ENCODE results near the gene ETDA.
A peak's percentile ranks its signal among the peaks of the same experiment; 100 is the strongest.
"Not testable (repeated sequence)": the region's sequence is repeated elsewhere in the genome, so short reads cannot be mapped to it uniquely, and the experiment has no call there.

The ETDA gene

DNA sequence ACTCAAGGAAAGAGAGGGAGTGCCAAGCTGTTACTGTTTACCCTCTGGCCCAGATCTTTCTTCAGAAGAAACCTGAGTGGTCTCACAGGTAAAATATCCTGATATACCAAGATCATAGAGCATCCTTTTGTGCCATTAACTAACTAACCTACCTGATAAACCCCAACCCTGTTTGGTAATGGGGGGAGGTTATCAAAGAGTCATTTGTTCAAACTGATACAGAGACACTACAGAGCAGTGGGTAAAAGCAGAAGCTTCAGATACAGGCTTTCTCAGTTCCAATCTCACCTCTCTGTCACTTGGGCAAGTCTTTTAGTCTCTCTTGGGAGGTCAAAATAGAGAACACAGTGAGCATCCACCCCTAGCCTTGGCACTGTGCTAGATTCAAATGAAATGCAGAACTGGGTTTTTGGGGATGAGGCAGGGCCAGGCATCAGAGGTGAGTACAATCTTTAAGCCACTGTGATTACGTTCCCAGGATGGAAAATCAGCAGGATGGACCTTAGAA is at the start of gene ETDA:
Gene ETDA, plus strand, starts transcription at position 51 of the 508 bp plus-strand sequence. CDS start 1,216 bp downstream, outside the sequence.
- DNase-seq (ENCODE audit: low read depth, low spot score); H3K27ac ChIP-seq: not testable (repeated sequence)

DNA sequence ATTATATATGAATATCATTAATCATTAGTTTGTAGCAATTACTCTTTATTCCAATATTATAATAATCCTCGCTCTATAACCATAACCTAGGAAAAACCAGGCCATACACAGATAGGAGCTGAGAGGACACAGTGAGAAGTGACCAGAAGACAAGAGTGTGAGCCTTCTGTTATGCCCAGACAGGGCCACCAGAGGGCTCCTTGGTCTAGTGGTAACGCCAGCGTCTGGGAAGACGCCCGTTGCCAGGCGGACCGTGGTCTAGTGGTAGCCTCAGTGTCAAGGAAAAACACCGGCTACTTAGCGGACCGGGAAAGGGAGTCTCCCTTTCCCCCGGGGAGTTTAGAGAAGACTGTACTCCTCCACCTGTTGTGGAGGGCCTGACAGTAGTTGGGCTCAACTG is 45.4 kb upstream of the ETDA start:
- DNase-seq (ENCODE audit: low read depth, low spot score); H3K27ac ChIP-seq: not testable (repeated sequence)

DNA sequence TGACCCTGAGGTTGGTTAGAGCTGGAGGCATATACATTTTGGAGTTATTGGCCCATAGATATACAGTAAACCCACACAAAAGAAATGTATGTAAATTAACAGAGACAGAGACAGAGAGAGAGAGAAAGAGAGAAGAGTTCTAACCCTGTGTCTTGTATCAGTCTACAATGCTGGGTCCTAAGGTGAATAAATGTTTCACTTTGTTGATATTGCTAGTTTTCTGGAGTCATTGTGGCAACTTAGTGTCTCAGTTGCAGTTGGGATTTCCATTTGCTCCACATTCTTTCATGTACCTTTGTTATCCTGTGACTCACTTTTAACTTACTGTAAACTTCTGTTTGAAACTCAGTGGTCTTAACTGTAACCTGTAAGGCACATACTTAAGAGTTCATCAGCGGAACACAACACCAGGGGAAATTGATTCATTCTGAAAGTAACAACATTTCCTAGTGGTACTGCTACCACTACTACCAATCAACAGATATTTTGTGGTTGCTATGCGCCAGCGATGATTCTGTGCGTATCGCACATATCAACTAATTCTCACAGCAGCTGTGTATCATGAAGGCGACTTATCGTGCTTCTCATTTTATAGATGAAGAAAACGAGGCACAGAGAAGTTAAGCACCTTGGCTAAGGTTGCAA is 38.5 kb upstream of the ETDA start:
- no peak for DNase-seq (ENCODE audit: low read depth, low spot score)
- H3K27ac ChIP-seq, result no peak overlapping the region

DNA sequence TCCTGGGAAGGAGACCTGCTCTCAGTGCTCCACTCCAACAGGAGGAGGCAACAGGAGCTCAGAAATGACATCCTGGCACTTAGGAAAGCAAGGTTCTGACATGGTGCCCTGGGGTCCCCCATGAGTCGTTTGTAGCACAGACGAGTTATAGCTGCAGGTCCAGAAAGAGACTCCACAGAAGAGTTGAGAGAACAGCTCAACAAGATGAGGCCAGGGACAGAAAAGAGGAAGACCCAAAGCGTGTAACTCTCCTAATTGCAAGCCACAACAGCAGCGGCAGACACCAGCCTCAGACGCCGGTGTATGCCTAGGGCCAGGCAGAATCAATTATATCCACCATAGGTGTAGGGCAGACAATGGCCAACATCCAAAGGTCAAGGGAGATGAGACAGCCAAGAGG is 5.9 kb upstream of the ETDA start:
- not testable (repeated sequence) for DNase-seq (ENCODE audit: low read depth, low spot score); H3K27ac ChIP-seq

DNA sequence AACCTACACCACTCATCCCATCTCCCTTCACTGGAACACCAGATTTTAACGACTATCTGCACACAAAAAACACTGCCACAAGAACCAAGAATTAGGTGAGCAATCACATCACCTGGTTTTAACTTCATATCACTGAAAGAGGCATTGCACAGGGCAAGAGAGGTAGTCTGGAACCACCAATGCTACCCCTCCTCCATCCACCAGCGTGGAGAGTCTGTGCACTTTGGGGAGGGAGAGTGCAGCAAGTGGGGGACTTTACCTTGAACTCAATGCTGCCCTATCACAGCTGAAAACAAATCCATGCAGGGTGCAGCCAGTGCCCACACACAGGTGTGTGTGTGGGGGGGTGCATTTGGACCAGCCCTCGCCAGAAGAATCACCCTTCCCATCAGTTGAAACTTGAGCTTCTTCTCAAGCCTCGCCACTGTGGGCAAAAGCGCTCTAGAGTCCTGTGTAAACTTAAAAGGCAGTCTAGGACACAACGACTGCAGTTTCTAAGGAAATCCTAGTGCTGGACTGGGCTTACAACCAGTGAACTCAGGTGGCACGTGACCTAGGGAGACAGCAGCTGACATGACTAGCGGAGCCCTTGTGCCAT is 4.3 kb downstream of the ETDA start:
- not testable (repeated sequence) for H3K27ac ChIP-seq; DNase-seq (ENCODE audit: low read depth, low spot score)

DNA sequence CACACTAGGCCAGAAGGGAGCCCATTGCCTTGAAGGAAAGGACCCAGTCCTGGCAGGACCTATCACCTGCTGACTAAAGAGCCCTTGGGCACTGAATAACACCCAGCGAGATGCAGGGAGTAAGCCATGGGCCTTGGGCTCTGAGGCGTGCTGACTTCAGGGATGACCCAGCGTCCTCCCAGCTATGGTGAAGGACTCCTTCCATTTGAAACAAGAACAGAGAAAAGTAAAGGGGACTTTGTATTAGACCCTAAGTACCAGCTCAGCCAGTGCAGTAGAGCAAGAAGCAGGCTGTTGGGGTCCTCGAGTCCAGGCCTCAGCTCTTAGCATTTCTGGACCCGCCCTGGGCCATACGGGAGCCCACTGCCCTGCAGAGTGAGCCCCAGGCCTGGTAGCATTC is 5.1 kb downstream of the ETDA start:
- H3K27ac ChIP-seq, result no peak overlapping the region
- no peak for DNase-seq (ENCODE audit: low read depth, low spot score)

DNA sequence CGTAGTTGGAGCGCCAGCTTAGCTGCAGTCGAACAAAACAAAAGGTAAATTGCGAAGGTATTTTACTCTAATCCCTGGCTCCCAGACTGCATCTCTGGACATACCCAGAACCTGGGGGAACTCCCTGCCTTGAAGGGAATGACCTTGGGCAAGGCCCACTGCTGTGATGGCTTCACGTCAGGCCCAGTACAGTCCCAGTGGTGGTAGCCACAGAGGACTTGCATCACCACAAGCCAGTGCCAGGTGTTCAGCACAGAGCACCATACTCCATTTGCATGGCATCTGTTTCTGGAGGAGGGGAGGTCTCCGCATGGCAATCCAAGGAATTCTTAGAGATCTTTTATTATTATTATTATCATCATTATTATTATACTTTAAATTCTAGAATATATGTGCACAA is 5.6 kb downstream of the ETDA start:
- no peak for DNase-seq (ENCODE audit: low read depth, low spot score)
- no peak overlapping the region for H3K27ac ChIP-seq

DNA sequence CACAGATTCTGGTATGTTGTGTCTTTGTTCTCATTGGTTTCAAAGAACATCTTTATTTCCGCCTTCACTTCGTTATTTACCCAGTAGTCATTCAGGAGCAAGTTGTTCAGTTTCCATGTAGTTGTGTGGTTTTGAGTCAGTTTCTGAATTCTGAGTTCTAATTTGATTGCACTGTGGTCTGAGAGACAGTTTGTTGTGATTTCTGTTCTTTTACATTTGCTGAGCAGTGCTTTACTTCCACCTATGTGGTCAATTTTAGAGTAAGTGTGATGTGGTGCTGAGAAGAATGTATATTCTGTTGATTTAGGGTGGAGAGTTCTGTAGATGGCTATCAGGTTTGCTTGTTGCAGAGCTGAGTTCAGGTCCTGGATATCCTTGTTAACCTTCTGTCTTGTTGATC is 9.1 kb downstream of the ETDA start:
- not testable (repeated sequence) for DNase-seq (ENCODE audit: low read depth, low spot score); H3K27ac ChIP-seq

DNA sequence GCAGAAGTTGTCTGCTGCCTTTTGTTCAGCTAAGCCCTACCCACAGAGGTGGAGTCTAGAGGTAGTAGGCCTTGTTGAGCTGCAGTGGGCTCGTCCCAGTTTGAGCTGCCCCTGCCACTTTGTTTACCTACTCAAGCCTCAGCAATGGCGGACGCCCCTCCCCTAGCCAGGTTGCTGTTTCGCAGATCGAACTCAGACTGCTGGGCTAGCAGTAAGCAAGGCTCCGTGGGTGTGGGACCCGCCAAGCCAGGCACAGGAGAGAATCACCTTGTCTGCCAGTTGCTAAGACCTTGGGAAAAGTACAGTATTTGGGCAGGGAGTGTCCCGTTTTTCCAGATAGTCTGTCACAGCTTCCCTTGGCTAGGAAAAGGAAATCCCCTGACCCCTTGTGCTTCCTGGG is 11.5 kb downstream of the ETDA start:
- not testable (repeated sequence) for H3K27ac ChIP-seq; DNase-seq (ENCODE audit: low read depth, low spot score)

DNA sequence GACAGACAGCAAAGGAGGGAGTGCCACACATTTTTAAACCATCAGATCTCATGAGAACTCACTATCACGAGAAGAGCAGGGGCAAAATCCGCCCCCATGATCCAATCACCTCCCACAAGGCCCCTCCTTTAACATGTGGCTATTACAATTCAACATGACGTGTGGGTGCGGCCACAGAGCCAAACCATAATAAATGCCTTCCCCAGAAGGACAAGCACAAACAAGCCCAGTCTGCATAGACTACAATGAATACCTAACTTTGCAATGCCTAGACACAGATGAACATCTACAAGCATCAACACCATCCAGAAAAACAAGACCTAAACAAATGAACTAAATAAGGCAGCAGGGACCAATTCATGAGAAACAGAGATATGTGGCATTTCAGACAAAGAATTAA is 12.3 kb downstream of the ETDA start:
- peak; percentile 65 for DNase-seq (ENCODE audit: low read depth, low spot score)
- peak overlapping the region; percentile 16 for H3K27ac ChIP-seq

DNA sequence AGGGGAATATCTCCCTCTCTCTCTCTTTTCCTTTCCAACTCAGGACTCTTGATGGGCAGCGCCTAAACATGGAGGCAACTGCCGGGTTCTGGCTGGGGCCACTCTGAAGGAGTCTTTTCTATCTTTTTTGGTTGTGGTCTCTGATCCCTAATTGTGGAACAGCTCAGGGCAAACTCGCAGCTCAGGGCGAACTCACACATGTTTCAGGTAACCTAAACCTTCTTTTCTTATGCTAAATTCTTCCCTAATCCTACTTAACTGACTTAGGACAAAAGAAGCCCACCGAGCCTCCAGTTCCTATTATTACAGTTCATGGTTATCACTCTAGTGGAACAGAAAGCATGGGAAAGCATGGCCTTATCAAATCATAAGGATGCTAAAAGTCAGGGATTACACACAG is 21.3 kb downstream of the ETDA start:
- no peak for DNase-seq (ENCODE audit: low read depth, low spot score)
- H3K27ac ChIP-seq, result no peak overlapping the region

DNA sequence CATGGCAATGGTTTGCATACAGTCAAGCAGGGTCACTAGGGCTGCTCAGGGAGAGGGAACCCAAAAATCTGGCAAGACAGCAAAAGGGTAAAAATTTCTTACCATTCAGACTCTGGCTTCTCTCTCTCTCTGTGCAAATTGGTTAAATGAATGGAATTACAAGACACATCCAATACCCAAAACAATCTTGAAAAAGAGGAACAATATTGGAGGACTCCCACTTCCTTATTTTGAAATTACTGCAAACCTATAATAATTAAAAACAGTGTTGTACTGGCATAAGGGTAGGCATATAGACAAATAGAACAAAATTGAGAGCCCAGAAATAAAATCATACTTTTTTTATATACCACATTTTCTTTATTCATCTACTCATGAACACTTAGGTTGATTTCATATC is 24.1 kb downstream of the ETDA start:
- DNase-seq (ENCODE audit: low read depth, low spot score), result no peak
- no peak overlapping the region for H3K27ac ChIP-seq

DNA sequence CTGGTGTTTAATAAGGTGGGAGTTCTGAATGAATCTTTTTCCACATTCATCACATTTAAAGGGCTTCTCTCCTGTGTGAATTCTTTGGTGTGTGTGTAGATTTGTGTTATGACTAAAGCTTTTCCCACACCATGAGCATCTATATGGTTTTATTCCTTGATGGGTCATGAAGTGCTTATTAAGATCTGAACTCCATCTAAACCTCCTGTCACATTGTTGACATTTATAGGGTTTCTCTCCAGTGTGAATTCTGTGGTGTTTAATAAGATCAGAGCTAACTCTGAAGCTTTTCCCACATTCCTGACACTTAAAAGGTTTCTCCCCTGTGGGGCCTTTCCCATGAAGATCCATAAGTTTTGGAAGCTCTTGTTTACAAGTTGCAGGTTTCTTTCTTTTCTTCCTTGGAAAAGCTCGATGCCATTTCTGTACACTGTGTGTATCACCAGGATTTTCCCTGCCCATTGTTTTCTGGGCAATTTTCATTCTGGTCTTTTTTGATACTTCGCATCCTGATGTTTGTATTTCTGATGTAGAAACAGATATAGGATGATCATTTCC is 35.5 kb downstream of the ETDA start:
- DNase-seq (ENCODE audit: low read depth, low spot score), result no peak
- H3K27ac ChIP-seq, result no peak overlapping the region

DNA sequence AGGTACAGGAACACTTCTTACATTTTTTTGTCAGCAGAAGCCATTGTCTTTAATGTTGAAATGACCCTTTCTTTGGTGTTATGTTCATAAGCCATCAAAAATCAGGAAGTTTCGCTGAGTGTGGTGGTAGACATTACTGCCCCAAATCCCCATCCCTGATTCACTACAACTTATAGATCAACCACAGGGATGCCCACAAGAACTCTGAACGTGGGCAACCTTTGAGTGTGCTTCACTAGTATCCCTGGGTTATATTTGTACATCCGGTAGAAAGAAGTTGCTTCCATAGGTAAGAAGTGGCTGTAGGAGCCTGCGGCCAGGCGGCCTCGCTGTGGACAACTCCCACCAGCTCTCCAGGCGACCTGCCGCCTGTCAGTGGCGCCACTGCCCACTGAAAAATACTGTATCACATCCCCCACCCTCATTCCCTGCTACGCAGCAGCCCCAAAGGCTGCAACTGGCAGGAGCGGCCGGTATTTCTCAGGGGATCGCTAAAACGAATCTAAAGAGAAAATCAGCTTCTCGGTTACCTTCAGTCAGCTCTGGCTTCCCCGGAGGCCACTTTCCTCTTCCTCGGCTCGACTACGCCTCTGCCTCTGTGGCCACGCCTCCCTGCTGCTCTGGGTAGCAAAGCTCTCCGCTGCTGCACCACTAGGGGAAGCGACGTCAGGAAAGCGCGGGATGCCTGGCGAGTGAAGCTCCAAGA is 43.5 kb downstream of the ETDA start:
- H3K27ac ChIP-seq, result no peak overlapping the region
- DNase-seq (ENCODE audit: low read depth, low spot score), result no peak

DNA sequence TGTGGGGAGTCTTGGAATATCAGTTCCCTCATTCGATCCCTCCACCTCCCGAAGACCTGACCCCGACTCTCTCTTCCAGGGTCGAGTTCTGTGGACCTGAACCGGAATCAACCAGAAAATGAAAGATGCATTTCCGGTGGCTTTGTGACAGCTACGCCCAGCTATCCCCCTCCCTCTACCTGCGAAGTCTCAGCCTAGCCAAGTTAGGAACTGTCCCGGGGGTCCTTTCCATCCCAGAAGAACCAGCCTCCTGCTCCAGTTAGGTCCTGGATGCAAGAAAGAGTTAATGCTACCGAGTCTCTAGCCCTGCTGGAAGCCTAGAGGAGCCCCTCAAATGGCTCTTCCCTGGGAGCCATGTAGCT is 44.1 kb downstream of the ETDA start:
- DNase-seq (ENCODE audit: low read depth, low spot score), result no peak
- H3K27ac ChIP-seq, result no peak overlapping the region

DNA sequence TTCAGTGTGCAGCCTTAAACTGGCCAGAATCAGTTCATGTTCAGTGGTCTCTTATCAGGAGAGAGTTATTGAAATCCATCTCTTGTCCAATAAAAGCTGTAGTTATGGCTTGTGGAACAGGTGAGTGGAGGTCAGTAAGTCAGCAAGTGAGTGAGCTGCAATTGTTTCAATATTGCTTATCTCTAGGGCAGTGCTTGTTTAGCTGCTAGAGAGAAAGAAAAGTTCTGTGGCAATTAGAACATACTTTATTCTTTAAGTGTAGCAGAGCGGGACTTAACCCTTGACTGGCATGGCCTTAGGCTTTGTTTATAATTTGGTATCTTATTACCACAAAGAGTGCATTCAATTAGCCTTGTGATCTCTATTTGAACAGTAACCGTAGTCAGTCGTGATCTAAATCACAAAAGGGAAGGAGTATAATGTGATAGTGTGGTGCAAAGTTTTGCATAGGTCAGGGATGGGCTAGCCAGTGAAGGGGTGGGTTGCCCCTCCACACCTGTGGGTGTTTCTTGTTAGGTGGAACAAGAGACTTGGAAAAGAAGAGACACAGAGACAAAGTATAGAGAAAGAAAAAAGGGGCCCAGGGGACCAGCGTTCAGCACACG is 50.5 kb downstream of the ETDA start:
- H3K27ac ChIP-seq, result no peak overlapping the region
- no peak for DNase-seq (ENCODE audit: low read depth, low spot score)
